Activated CD4-positive, alpha-beta T cell treated with anti-CD3 and anti-CD28 coated beads for 36 hours (primary cell): ENCODE data around the gene EVA1C. TPM values are rescaled to one million over a fixed set of nuclear protein-coding genes. Genes with fewer than 3 reads are reported as not detected.
"Not testable (repeated sequence)": the region's sequence is repeated elsewhere in the genome, so short reads cannot be mapped to it uniquely, and the experiment has no call there.

Experiments
- ATAC-seq: fragments of 200-7000 bp; cut with Tn5 transposase; one replicate; pipeline ENCODE4 v1.10.0; 2021; ENCODE audit warnings: mild to moderate bottlenecking, moderate library complexity
- CTCF ChIA-PET: fragments of 350-600 bp; sonication (Branson Sonifier 250); formaldehyde crosslinking; loops from one replicate; lab custom pipeline; 2021; ENCODE audit warnings: antibody characterized with exemption; lab: Charles Lee
- POLR2A ChIA-PET: fragments of 350-600 bp; sonication (Branson Sonifier 250); formaldehyde crosslinking; loops from one replicate; lab custom pipeline; 2021; ENCODE audit warnings: antibody characterized with exemption, inconsistent platforms; lab: Charles Lee
- DNase-seq: peaks from one replicate; pipeline ENCODE4 v3.0.0-alpha.2; 2020
- H3K27ac Mint-ChIP-seq: one replicate; pipeline ENCODE4 v1.8.0; 2021; ENCODE audit warnings: mixed read lengths
- H3K27me3 Mint-ChIP-seq: one replicate; pipeline ENCODE4 v1.8.0; 2021; ENCODE audit warnings: mixed read lengths
- H3K36me3 Mint-ChIP-seq: one replicate; pipeline ENCODE4 v1.8.0; 2021; ENCODE audit warnings: low read depth, mixed read lengths
- H3K4me1 Mint-ChIP-seq: one replicate; pipeline ENCODE4 v1.8.0; 2021; ENCODE audit warnings: mixed read lengths
- H3K4me3 Mint-ChIP-seq: one replicate; pipeline ENCODE4 v1.8.0; 2021; ENCODE audit warnings: mild to moderate bottlenecking, moderate library complexity, mixed read lengths
- H3K9me3 Mint-ChIP-seq: one replicate; pipeline ENCODE4 v1.8.0; 2021; ENCODE audit warnings: low read depth, mixed read lengths
- intact Hi-C, 2 experiments: fragments of 100-400 bp; cut with DNase I in 1 of 2; cut with micrococcal nuclease in 1 of 2; formaldehyde crosslinking; loops; one replicate each; pipeline versions ENCODE4 v1.14.2 to v1.15.1; 2022 to 2024; cut with DNase I, micrococcal nuclease
- total RNA-seq, 2 experiments: library from RNA; stranded (reverse); gene quantifications; one replicate each; pipeline ENCODE4 v1.2.3, GENCODE V29; 2021

The EVA1C gene
- total RNA-seq, 2 experiments from 2014 or later, result 9.3 to 10.4 TPM

DNA sequence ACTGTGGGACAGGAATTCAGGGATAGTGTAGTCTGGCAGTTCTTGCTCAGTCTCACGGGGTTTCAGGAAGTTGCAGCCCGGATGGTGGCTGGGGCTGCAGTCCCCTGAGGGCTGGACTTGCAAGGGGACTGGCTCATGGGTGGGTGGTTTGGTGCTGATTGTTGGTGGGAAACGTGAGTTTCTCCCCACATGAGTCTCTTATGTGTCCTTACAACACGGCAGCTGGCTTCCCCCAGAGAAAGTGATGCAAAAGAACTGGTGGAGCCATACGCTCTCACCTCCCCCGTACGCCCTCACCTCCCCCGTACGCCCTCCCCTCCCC is 64.9 kb downstream of the EVA1C start:
- H3K27me3 Mint-ChIP-seq, result no peaks in the 10 kb centered on the region
- ChIA-PET POLR2A (interaction anchor here (0.5 kb wide), 1 partner anchor 477 kb away, joined by 3 read pairs; no protein-coding TSS in a partner anchor), CTCF (interaction anchor here (0.5 kb wide), 1 partner anchor 39 kb away, joined by 3 read pairs; no protein-coding TSS in a partner anchor)
- H3K9me3 Mint-ChIP-seq, result no peaks in the 10 kb centered on the region
- peaks cover 7% of the 10 kb centered on the region for H3K4me1 Mint-ChIP-seq
- H3K36me3 Mint-ChIP-seq, result peaks cover 6% of the 10 kb centered on the region
- intact Hi-C loops, result no loop called here
- ATAC-seq (no peak), DNase-seq (no peak)
- no peak overlapping the region for H3K27ac Mint-ChIP-seq
- no peak overlapping the region for H3K4me3 Mint-ChIP-seq

DNA sequence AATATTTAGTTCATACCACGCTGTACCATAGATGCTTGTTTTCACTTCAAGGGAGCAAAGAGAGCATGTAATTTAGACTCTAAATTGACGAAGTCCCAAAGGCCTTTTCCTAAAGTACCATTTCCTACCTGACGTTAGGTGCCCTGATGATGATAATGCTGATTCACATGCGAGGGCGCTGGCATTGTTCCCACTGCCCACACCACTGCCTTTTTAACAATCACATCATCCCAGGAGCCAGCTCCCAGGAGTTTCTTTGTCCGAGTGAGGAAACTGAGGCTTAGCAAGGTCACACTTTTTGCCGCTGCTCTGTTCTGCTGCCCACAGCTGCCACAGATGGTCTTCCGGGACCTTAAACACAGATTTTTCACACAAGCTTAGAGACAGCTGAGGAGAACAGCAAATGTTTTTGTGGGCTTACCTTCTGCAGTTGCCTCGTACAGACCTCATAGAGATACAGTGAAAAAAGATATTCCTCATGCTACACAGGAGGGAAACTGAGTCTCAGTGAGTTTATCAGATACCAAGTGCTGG is 69.4 kb downstream of the EVA1C start:
- Mint-ChIP-seq H3K4me3 (no peak overlapping the region), H3K27me3 (no peaks in the 10 kb centered on the region), H3K27ac (no peak overlapping the region), H3K4me1 (peaks cover 7% of the 10 kb centered on the region), H3K9me3 (no peaks in the 10 kb centered on the region), H3K36me3 (peaks cover 11% of the 10 kb centered on the region)
- no peak for DNase-seq
- ChIA-PET POLR2A (no interaction called here), CTCF (interaction anchor here (0.7 to 1.4 kb wide), 3 partner anchors 12 to 87 kb away, joined by 3 to 6 read pairs (median 5); no protein-coding TSS in a partner anchor)
- no peak for ATAC-seq
- intact Hi-C loops, result no loop called here

DNA sequence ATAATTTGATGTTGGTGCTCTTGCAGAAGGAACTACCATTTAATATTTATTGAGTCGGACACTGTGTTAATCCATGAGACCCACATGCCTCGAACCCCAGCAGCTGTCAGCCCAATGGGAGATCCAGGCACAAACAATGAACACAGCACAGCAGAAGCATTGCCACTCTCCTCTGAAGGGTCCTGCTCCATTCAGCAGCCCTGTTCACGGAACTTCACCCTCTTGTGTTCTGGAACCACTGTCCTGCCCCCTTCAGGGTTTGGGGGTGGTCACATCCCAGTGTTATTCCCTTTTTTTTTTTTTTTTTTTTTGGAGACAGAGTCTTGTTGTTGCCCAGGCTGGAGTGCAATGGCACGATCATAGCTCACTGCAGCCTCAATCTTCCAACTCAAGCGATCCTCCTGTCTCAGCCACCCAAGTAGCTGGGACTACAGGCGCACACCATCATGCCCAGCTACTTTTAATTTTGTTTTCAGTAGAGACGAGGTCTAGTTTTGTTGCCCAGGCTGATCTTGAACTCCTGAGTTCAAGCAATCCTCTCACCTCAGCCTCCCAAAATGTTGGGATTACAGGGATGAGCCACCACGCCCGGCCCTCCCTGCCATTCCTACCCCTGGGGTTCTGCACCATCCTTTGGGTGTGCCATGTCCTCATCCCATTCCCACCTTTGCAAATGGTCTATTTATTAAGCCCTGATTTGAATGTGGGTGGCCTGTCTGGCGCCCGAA is 70.2 kb downstream of the EVA1C start:
- no peak for ATAC-seq
- Mint-ChIP-seq H3K4me3 (no peak overlapping the region), H3K27ac (no peak overlapping the region), H3K9me3 (no peaks in the 10 kb centered on the region), H3K36me3 (peaks cover 11% of the 10 kb centered on the region), H3K27me3 (no peaks in the 10 kb centered on the region), H3K4me1 (peaks cover 7% of the 10 kb centered on the region)
- CTCF ChIA-PET, result interaction anchor here (1.4 kb wide), 1 partner anchor 13 kb away, joined by 5 read pairs; no protein-coding TSS in a partner anchor
- no peak for DNase-seq
- POLR2A ChIA-PET, result no interaction called here
- intact Hi-C loops, result no loop called here

DNA sequence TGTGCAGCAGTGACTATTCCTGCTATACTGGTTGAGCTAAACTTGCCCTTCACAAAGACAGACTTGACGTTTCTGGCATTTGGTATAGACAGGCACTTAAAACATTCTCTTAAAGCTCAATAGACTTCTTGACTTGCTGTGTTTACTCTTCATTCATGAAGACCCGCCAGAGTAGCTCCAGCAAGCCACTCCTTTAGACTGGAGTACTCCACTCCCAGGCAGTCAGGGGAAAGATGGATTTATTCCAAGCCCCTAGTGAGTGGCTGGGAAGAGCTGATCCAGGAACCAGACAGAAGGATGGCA is 70.7 kb downstream of the EVA1C start:
- intact Hi-C loops, result no loop called here
- Mint-ChIP-seq H3K27ac (no peak overlapping the region), H3K4me1 (peaks cover 7% of the 10 kb centered on the region), H3K9me3 (no peaks in the 10 kb centered on the region), H3K36me3 (peaks cover 10% of the 10 kb centered on the region), H3K4me3 (no peak overlapping the region), H3K27me3 (no peaks in the 10 kb centered on the region)
- no peak for DNase-seq
- no peak for ATAC-seq
- ChIA-PET POLR2A (no interaction called here), CTCF (interaction anchor here (1.0 to 1.4 kb wide), 2 partner anchors 14 to 41 kb away, joined by 3 to 5 read pairs; no protein-coding TSS in a partner anchor)

DNA sequence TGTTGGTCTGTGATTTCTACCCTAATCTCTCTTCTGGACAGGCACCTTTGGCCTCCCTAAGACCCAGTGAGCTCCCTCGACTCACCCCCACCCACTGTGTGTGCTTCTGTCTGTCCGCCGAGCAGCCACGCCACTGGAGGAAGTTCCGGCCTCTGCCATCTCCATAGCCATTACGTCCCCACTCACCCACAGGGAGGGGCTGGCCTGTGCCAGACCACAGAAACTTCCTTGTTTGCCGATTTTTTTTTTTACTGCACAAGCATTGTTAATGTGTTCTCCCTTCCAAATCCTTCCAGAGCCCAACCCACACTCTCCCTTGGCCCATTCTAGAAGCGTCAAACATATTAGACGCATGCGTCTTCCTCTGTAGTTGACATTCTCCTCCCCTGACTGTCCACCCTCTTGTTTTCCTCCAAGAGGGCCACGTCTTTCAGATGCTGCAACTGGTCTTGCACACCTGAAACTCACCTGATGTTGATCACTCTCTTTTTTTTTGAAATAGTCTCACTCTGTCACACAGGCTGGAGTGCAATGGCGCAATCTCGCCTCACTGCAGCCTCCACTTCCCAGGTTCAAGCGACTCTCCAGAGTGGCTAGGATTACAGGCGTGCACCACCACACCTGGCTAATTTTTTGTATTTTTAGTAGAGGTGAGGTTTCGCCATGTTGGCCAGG is 72.3 kb downstream of the EVA1C start:
- Mint-ChIP-seq H3K36me3 (peaks cover 12% of the 10 kb centered on the region), H3K27me3 (no peaks in the 10 kb centered on the region), H3K4me3 (no peak overlapping the region), H3K4me1 (no peaks in the 10 kb centered on the region), H3K9me3 (no peaks in the 10 kb centered on the region), H3K27ac (no peak overlapping the region)
- ATAC-seq (no peak), DNase-seq (no peak)
- ChIA-PET CTCF (no interaction called here), POLR2A (no interaction called here)
- intact Hi-C loops, result no loop called here

DNA sequence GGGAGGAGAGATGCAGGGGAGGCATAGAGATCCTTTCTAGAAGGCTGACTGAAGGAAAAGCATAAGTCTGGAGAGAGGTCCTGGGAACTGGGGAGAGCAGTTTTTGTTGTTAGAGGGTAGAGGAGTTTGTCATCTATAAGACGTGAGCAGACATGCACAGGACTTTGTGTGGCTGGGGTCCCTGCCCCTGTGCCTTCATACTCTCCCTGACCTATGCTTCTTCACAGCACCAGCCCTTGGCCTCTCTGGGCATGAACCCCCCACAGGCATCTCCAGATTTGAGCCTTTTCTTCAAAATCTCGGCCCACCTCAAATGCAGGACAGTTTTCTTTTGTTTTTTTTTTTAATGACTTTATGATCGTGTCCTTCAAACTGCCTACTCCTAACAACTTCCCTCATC is 79.9 kb downstream of the EVA1C start:
- H3K4me3 Mint-ChIP-seq, result no peak overlapping the region
- H3K36me3 Mint-ChIP-seq, result peaks cover 27% of the 10 kb centered on the region
- H3K27ac Mint-ChIP-seq, result no peak overlapping the region
- no peaks in the 10 kb centered on the region for H3K9me3 Mint-ChIP-seq
- ChIA-PET POLR2A (no interaction called here), CTCF (no interaction called here)
- intact Hi-C loops, result loop anchor here (2.0 to 10.0 kb wide), 6 partner anchors 75 to 1140 kb away; partner anchors contain the start of genes EVA1C (in 1 of the 2) and SYNJ1 (in 1 of the 2)
- peaks cover 25% of the 10 kb centered on the region for H3K4me1 Mint-ChIP-seq
- no peaks in the 10 kb centered on the region for H3K27me3 Mint-ChIP-seq
- ATAC-seq (no peak), DNase-seq (no peak)

DNA sequence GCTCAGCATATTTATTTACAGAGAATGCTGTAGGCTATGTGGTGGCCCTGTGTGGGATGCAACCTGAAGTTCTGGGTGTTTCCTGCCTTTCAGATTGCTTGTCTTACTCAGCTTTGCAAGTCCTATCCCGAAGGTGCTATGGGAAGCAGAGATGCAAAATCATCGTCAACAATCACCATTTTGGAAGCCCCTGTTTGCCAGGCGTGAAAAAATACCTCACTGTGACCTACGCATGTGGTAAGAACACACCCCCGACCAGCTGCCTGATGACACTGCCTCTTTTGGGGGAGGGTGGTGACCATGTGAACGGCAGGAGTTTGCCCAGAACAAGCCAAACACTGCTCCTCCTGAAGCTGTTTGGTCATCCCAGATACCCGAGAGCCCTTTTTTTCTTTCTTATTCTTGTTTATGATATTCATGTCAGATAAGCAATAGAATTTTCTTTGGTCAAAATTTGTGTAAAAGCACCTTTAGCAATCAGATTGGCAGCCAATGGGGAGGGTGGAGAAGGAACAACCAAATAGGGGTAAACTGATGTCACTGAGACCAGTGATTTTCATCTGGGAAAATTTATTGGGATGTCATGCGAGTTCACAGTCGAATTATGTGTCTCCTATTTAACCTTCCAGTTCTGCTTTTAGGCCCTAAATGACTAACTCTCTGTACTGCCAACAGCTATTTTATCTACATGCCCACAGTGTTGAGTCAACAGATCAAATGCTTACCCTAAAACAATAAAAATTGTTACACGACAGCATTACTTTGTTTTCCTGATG is 82.6 kb downstream of the EVA1C start:
- no peaks in the 10 kb centered on the region for H3K27me3 Mint-ChIP-seq
- DNase-seq (no peak), ATAC-seq (no peak)
- no peak overlapping the region for H3K4me3 Mint-ChIP-seq
- peaks cover 22% of the 10 kb centered on the region for H3K36me3 Mint-ChIP-seq
- CTCF ChIA-PET, result interaction anchor here (0.5 to 1.2 kb wide), 5 partner anchors 14 to 1193 kb away, joined by 3 read pairs; no protein-coding TSS in a partner anchor
- POLR2A ChIA-PET, result no interaction called here
- intact Hi-C loops, result loop anchor here (5.0 to 10.0 kb wide), 4 partner anchors 72 to 1143 kb away; partner anchors contain the start of gene SYNJ1 (in 1 of the 2)
- H3K4me1 Mint-ChIP-seq, result peaks cover 30% of the 10 kb centered on the region
- no peak overlapping the region for H3K27ac Mint-ChIP-seq
- H3K9me3 Mint-ChIP-seq, result no peaks in the 10 kb centered on the region

DNA sequence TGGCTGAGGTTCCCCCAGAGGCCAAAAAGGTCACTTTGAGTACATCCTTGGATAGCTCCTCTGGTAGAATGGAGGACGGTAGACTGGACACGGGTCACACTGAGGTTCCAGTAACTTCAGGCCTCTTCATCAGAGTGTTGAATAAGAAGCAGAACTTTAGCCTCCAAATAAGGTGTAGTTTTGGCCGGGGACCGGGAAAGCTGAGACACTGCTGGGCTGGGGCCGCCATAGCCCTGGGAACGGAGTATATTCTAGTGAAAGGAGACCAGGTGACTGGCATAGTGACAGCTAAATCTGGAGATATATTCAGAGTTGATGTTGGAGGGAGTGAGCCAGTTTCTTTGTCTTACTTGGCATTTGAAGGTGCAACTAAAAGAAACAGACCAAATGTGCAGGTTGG is 84.1 kb downstream of the EVA1C start:
- peaks cover 20% of the 10 kb centered on the region for H3K36me3 Mint-ChIP-seq
- no peak for ATAC-seq

DNA sequence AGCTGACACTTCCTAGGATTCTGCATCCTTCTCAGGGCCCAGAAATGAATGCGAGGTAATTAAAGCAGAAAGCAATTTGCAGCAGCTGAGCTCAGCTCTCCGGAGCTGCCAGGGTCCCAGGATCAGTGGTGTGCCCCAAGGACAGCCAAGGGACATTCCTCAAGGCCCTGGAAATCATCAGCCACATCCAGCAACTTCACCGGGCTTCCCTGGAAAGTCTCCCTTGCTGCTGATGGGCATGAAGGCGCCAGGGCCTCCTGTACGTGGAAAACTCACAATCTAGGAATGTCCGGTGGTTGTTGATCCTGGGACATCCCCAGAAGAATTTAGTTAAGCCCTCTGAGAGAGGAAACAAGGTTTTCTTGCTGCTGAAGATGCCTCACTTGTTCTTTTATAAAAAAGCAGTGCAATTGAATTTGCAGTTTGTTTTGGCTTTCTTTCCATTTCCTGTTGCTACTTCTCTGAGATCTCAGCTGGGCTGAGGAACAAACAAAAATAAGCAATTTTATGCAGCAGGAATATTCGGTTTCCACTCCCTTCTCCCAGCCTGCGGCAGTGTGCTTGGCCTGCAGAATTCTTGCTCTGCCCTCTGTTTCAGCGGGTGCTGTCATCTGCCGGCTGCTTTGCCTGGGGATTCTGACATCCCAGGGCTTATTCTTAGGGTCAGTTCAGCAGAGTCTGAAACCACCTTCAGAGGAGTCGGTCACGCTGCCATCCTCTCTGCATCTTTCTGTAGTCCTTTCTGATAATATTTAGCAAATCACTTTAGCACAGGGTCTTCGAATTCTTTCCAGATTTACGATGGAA is 86.9 kb downstream of the EVA1C start:
- ATAC-seq (no peak), DNase-seq (no peak)
- Mint-ChIP-seq H3K4me3 (no peak overlapping the region), H3K36me3 (peaks cover 27% of the 10 kb centered on the region), H3K27me3 (no peaks in the 10 kb centered on the region), H3K9me3 (no peaks in the 10 kb centered on the region), H3K27ac (no peak overlapping the region), H3K4me1 (peaks cover 17% of the 10 kb centered on the region)
- ChIA-PET CTCF (interaction anchor here (1.2 kb wide), 1 partner anchor 10 kb away, joined by 3 read pairs; no protein-coding TSS in a partner anchor), POLR2A (no interaction called here)
- intact Hi-C loops, result loop anchor here in 1 of 2 experiments (10.0 kb wide), 1 partner anchor 835 kb away; no protein-coding TSS in a partner anchor

More for the DNA sequence above, 84.1 kb downstream of the EVA1C start:
- no peak for DNase-seq
- Mint-ChIP-seq H3K27ac (no peak overlapping the region), H3K4me1 (peaks cover 22% of the 10 kb centered on the region), H3K9me3 (no peaks in the 10 kb centered on the region), H3K27me3 (no peaks in the 10 kb centered on the region), H3K4me3 (no peak overlapping the region)
- CTCF ChIA-PET, result interaction anchor here (1.1 kb wide), 1 partner anchor 104 kb away, joined by 5 read pairs; no protein-coding TSS in a partner anchor
- POLR2A ChIA-PET, result no interaction called here
- intact Hi-C loops, result loop anchor here in 1 of 2 experiments (10.0 kb wide), 1 partner anchor 832 kb away; no protein-coding TSS in a partner anchor

DNA sequence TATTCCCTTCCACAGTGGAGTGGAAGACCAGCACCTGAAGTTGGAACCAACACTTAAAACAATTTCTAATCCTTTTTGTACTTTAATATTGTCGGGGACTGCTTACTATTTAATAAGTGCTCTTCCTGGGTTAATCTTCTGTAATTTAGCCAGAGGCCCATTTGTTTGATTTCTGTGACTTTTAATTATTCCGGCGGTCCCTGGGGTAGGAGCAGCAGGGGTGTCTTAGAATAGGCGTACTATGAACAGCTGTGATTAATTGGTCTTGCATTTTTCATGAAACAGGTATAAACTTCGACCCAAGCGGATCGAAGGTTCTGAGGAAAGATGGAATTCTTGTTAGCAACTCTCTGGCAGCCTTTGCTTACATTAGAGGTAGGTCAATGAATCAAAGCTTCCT is 91.1 kb downstream of the EVA1C start:
- intact Hi-C loops, ATAC-seq, CTCF ChIA-PET, H3K4me3 Mint-ChIP-seq, H3K27ac Mint-ChIP-seq, H3K4me1 Mint-ChIP-seq, DNase-seq, H3K27me3 Mint-ChIP-seq, H3K9me3 Mint-ChIP-seq, POLR2A ChIA-PET: not testable (repeated sequence)
- H3K36me3 Mint-ChIP-seq, result peaks cover 11% of the 10 kb centered on the region
